HG03045 (cell line): Measurements from ENCODE around the gene NEK9.
"Not testable (repeated sequence)": the region's sequence is repeated elsewhere in the genome, so short reads cannot be mapped to it uniquely, and the experiment has no call there.

Source experiments
- ATAC-seq: cut with Tn5 transposase; IDR thresholded peaks from one replicate; pipeline ENCODE4 v1.9.1; 2021; ENCODE audit warnings: mild to moderate bottlenecking, moderate library complexity; ENCODE audit not compliant: unreplicated experiment

Gene NEK9

GRCh38 chr14:75147423-75148071, 20.7 kb upstream of the NEK9 start:
- no peak for ATAC-seq

GRCh38 chr14:75144944-75145343, 18.1 kb upstream of the NEK9 start:
- no peak for ATAC-seq

GRCh38 chr14:75143761-75144527, 17.1 kb upstream of the NEK9 start:
- ATAC-seq, result no peak

GRCh38 chr14:75142494-75142893, 15.6 kb upstream of the NEK9 start:
- no peak for ATAC-seq

- ATAC-seq, result no peak
Observed at GRCh38 chr14:75141967-75142366, 15.1 kb upstream of the NEK9 start.

- no peak for ATAC-seq
Observed at GRCh38 chr14:75141062-75141461, 14.2 kb upstream of the NEK9 start.

- no peak for ATAC-seq
Observed at GRCh38 chr14:75140620-75141019, 13.8 kb upstream of the NEK9 start.

- ATAC-seq, result no peak
Observed at GRCh38 chr14:75139185-75139584, 12.3 kb upstream of the NEK9 start.

GRCh38 chr14:75138492-75138891, 11.6 kb upstream of the NEK9 start:
- ATAC-seq, result no peak

- no peak for ATAC-seq
Observed at GRCh38 chr14:75134644-75135043, 7.8 kb upstream of the NEK9 start.

- ATAC-seq, result no peak
Observed at GRCh38 chr14:75133597-75133996, 6.7 kb upstream of the NEK9 start.

GRCh38 chr14:75132382-75133086, 5.7 kb upstream of the NEK9 start:
- no peak for ATAC-seq

GRCh38 chr14:75128596-75128990, 1.7 kb upstream of the NEK9 start:
- ATAC-seq, result no peak

- ATAC-seq, result no peak
Observed at GRCh38 chr14:75127903-75128595, 1.2 kb upstream of the NEK9 start.

- not testable (repeated sequence) for ATAC-seq
Observed at GRCh38 chr14:75127474-75127820, 599 bp upstream of the NEK9 start.

- ATAC-seq, result no peak
Observed at GRCh38 chr14:75126121-75126544, 715 bp downstream of the NEK9 start.

GRCh38 chr14:75125617-75126016, 1.2 kb downstream of the NEK9 start:
- ATAC-seq, result no peak

- no peak for ATAC-seq
Observed at GRCh38 chr14:75123991-75124390, 2.9 kb downstream of the NEK9 start.

GRCh38 chr14:75121552-75121951, 5.3 kb downstream of the NEK9 start:
- no peak for ATAC-seq

- no peak for ATAC-seq
Observed at GRCh38 chr14:75120541-75121291, 6.1 kb downstream of the NEK9 start.

GRCh38 chr14:75119056-75119455, 7.8 kb downstream of the NEK9 start:
- no peak for ATAC-seq
